H1 (cell line): ENCODE measurements around the gene SCAMP4. TPM values are rescaled to one million over a fixed set of nuclear protein-coding genes. Genes with fewer than 3 reads are reported as not detected.

ENCODE experiments used
- CTCF ChIA-PET: fragments of 300-600 bp; sonication (Branson Sonifier 250); formaldehyde crosslinking; loops from one replicate; lab custom pipeline; 2021; ENCODE audit not compliant: partially characterized antibody; lab: Charles Lee
- POLR2A ChIA-PET: fragments of 300-600 bp; sonication (Branson Sonifier 250); formaldehyde crosslinking; loops from one replicate; lab custom pipeline; 2021; ENCODE audit warnings: inconsistent platforms; ENCODE audit not compliant: partially characterized antibody; lab: Charles Lee
- DNase-seq, 2 experiments: peaks; one replicate each; pipeline versions ENCODE4 v3.0.0 to v3.0.0-alpha.2; 2010 to 2022; ENCODE audit warnings: low spot score in 2 of 2, low read depth in 1 of 2, mixed read lengths in 1 of 2
- FAIRE-seq: peaks from 2 replicates; lab custom pipeline; 2011; peaks lifted over from hg19 to GRCh38; lab: Jason Lieb, UNC
- H2AFZ ChIP-seq: 2 replicates; pipeline ENCODE4 v1.8.1; 2012; ENCODE audit warnings: low read length, inconsistent platforms
- H2AK5ac ChIP-seq: 2 replicates; pipeline ENCODE4 v1.6.1; 2013; ENCODE audit warnings: low read depth, low read length
- H2BK120ac ChIP-seq: replicated peaks from 2 replicates; pipeline ENCODE3; 2013; ENCODE audit warnings: low read depth, low read length, inconsistent platforms
- H2BK12ac ChIP-seq: 2 replicates; pipeline ENCODE4 v1.6.1; 2013; ENCODE audit warnings: low read depth, low read length
- H2BK15ac ChIP-seq: 2 replicates; pipeline ENCODE4 v1.6.1; 2013; ENCODE audit warnings: low read length
- H2BK20ac ChIP-seq: 2 replicates; pipeline ENCODE4 v1.6.1; 2013; ENCODE audit warnings: low read length
- H2BK5ac ChIP-seq: 2 replicates; pipeline ENCODE4 v1.6.1; 2013; ENCODE audit warnings: low read depth, low read length
- H3K14ac ChIP-seq: 2 replicates; pipeline ENCODE4 v1.6.1; 2013; ENCODE audit warnings: inconsistent platforms; ENCODE audit not compliant: insufficient read length
- H3K18ac ChIP-seq: 2 replicates; pipeline ENCODE4 v1.6.1; 2013; ENCODE audit warnings: low read length; ENCODE audit errors: extremely low read depth
- H3K23ac ChIP-seq: 2 replicates; pipeline ENCODE4 v1.6.1; 2013; ENCODE audit warnings: inconsistent platforms; ENCODE audit not compliant: insufficient read length
- H3K23me2 ChIP-seq: 2 replicates; pipeline ENCODE4 v1.6.1; 2013; ENCODE audit warnings: low read depth, low read length
- H3K27ac ChIP-seq: 2 replicates; pipeline ENCODE4 v1.6.1; 2011; ENCODE audit warnings: low read depth, low read length, inconsistent platforms
- H3K27me3 ChIP-seq, 4 experiments: replicated peaks in 1 of 4; 1 replicate in 1 of 4; 2 replicates in 3 of 4; pipeline versions ENCODE4 v1.6.1 to v1.8.1; 2011 to 2013; ENCODE audit warnings: low read length in 3 of 4, mild to moderate bottlenecking in 3 of 4, inconsistent platforms in 2 of 4, mixed read lengths in 2 of 4, moderate library complexity in 1 of 4; ENCODE audit not compliant: control insufficient read depth in 3 of 4, insufficient read depth in 3 of 4; ENCODE audit errors: extremely low read depth in 1 of 4
- H3K36me3 ChIP-seq, 4 experiments: 2 replicates each; pipeline versions ENCODE4 v1.6.1 to v1.8.1; 2011 to 2013; ENCODE audit warnings: mild to moderate bottlenecking in 4 of 4, low read length in 3 of 4, moderate library complexity in 2 of 4, control low read depth in 1 of 4, inconsistent platforms in 1 of 4; ENCODE audit not compliant: insufficient read depth in 4 of 4, control insufficient read depth in 2 of 4
- H3K4ac ChIP-seq: replicated peaks from 2 replicates; pipeline ENCODE3; 2013; ENCODE audit warnings: low read length, low read depth, mixed read lengths, inconsistent platforms; ENCODE audit not compliant: insufficient read length
- H3K4me1 ChIP-seq, 4 experiments: replicated peaks in 1 of 4; 1 replicate in 1 of 4; 2 replicates in 3 of 4; pipeline versions ENCODE4 v1.6.1 to v1.8.1; 2011 to 2013; ENCODE audit warnings: low read length in 3 of 4, inconsistent platforms in 2 of 4, mixed read lengths in 1 of 4; ENCODE audit not compliant: insufficient read depth in 4 of 4, control insufficient read depth in 3 of 4
- H3K4me2 ChIP-seq, 2 experiments: 2 replicates each; pipeline versions ENCODE4 v1.6.1 to v1.8.1; 2011 to 2013; ENCODE audit warnings: low read depth in 2 of 2, low read length in 2 of 2, control low read depth in 1 of 2, inconsistent platforms in 1 of 2, mild to moderate bottlenecking in 1 of 2; ENCODE audit not compliant: insufficient read depth in 1 of 2
- H3K4me3 ChIP-seq, 4 experiments: fragments of 200-600, 300-600 bp in 1 of 4; sonication (generic), shearing (Covaris generic), sonication (Bioruptor Twin) in 1 of 4; 2 replicates each; pipeline versions ENCODE4 v1.5.1 to v1.8.1; 2011 to 2016; ENCODE audit warnings: low read length in 4 of 4, low read depth in 3 of 4, control low read depth in 2 of 4, inconsistent platforms in 2 of 4, mild to moderate bottlenecking in 2 of 4, mixed read lengths in 1 of 4, moderate library complexity in 1 of 4; ENCODE audit not compliant: insufficient read depth in 2 of 4; ENCODE audit errors: extremely low read depth in 1 of 4
- H3K56ac ChIP-seq: replicated peaks from 2 replicates; pipeline ENCODE3; 2013; ENCODE audit warnings: low read depth, mild to moderate bottlenecking, mixed read lengths, low read length, inconsistent platforms; ENCODE audit not compliant: insufficient read length
- H3K79me1 ChIP-seq: 2 replicates; pipeline ENCODE4 v1.6.1; 2013; ENCODE audit warnings: low read depth, low read length, control low read depth
- H3K79me2 ChIP-seq, 2 experiments: 2 replicates each; pipeline versions ENCODE4 v1.6.1 to v1.8.1; 2012 to 2013; ENCODE audit warnings: low read length in 2 of 2, mild to moderate bottlenecking in 2 of 2, inconsistent platforms in 1 of 2; ENCODE audit not compliant: insufficient read depth in 2 of 2, control insufficient read depth in 1 of 2
- H3K9ac ChIP-seq, 4 experiments: replicated peaks in 1 of 4; 1 replicate in 1 of 4; 2 replicates in 3 of 4; pipeline versions ENCODE4 v1.6.1 to v1.8.1; 2011 to 2013; ENCODE audit warnings: low read depth in 3 of 4, low read length in 3 of 4, control low read depth in 2 of 4, mild to moderate bottlenecking in 2 of 4, moderate library complexity in 2 of 4, inconsistent platforms in 1 of 4; ENCODE audit errors: extremely low read depth in 1 of 4
- H3K9me3 ChIP-seq, 2 experiments: 2 replicates each; pipeline versions ENCODE4 v1.6.1 to v1.8.1; 2012 to 2013; ENCODE audit warnings: mild to moderate bottlenecking in 2 of 2, moderate library complexity in 2 of 2, control low read depth in 1 of 2, inconsistent platforms in 1 of 2, low read depth in 1 of 2, low read length in 1 of 2, mixed read lengths in 1 of 2; ENCODE audit not compliant: insufficient read depth in 2 of 2
- H4K20me1 ChIP-seq, 2 experiments: replicated peaks in 1 of 2; 2 replicates each; pipeline versions ENCODE3 to v1.8.1; 2011 to 2013; ENCODE audit warnings: inconsistent platforms in 2 of 2, low read length in 2 of 2, mild to moderate bottlenecking in 1 of 2; ENCODE audit not compliant: insufficient read depth in 2 of 2, control insufficient read depth in 1 of 2
- H4K5ac ChIP-seq: 2 replicates; pipeline ENCODE4 v1.6.1; 2013; ENCODE audit warnings: low read length, low read depth, mixed read lengths, inconsistent platforms; ENCODE audit not compliant: insufficient read length
- H4K8ac ChIP-seq: 2 replicates; pipeline ENCODE4 v1.8.0; 2013; ENCODE audit warnings: mild to moderate bottlenecking, moderate library complexity, low read length, inconsistent platforms; ENCODE audit not compliant: insufficient read depth; ENCODE audit errors: extremely low read depth
- H4K91ac ChIP-seq: replicated peaks from 2 replicates; pipeline ENCODE3; 2013; ENCODE audit warnings: low read length, mixed read lengths, inconsistent platforms; ENCODE audit not compliant: insufficient read length
- BACH1 ChIP-seq: IDR thresholded peaks from 2 replicates; pipeline ENCODE4 v1.6.1; 2012; ENCODE audit warnings: low read length, improper control_type of control experiment
- CBX5 ChIP-seq: fragments of 300-800, 300-1000 bp; sonication (generic); IDR thresholded peaks from 2 replicates; pipeline ENCODE4 v1.7.1; 2016; ENCODE audit warnings: antibody characterized with exemption, low read length, low read depth
- CEBPB ChIP-seq: IDR thresholded peaks from 2 replicates; pipeline ENCODE4 v1.6.1; 2012; ENCODE audit warnings: low read depth, low read length
- CHD2 ChIP-seq: IDR thresholded peaks from 2 replicates; pipeline ENCODE4 v1.6.1; 2012; ENCODE audit warnings: low read length, improper control_type of control experiment
- CTCF ChIP-seq, 3 experiments: IDR thresholded peaks; 1 replicate in 2 of 3; 2 replicates in 1 of 3; pipeline versions ENCODE4 v1.5.1 to v1.6.1; 2011; ENCODE audit warnings: low read length in 3 of 3, mild to moderate bottlenecking in 3 of 3, inconsistent platforms in 2 of 3, low read depth in 1 of 3, moderate library complexity in 1 of 3; ENCODE audit not compliant: insufficient read depth in 1 of 3; ENCODE audit errors: control extremely low read depth in 1 of 3
- KDM1A ChIP-seq: fragments of 200-600, 300-600 bp; sonication (generic); IDR thresholded peaks from 2 replicates; pipeline ENCODE4 v1.7.1; 2016; ENCODE audit warnings: mild to moderate bottlenecking, low read length, borderline replicate concordance
- NRF1 ChIP-seq: IDR thresholded peaks from 2 replicates; pipeline ENCODE4 v1.6.1; 2011; ENCODE audit warnings: mild to moderate bottlenecking, low read depth, low read length, improper control_type of control experiment
- POLR2A ChIP-seq, 2 experiments: IDR thresholded peaks; 1 replicate in 1 of 2; 2 replicates in 1 of 2; pipeline ENCODE4 v1.6.1; 2011; ENCODE audit warnings: low read depth in 2 of 2, low read length in 2 of 2, mild to moderate bottlenecking in 2 of 2; ENCODE audit errors: control extremely low read depth in 1 of 2
- POLR2AphosphoS5 ChIP-seq: IDR thresholded peaks from 2 replicates; pipeline ENCODE4 v1.6.1; 2011; ENCODE audit warnings: low read depth, low read length
- RFX5 ChIP-seq: IDR thresholded peaks from 2 replicates; pipeline ENCODE4 v1.6.1; 2011; ENCODE audit warnings: low read depth, low read length, improper control_type of control experiment, borderline replicate concordance
- SUZ12 ChIP-seq: fragments of 200-600 bp; sonication (generic); IDR thresholded peaks from 2 replicates; pipeline ENCODE4 v1.6.1; 2012; ENCODE audit warnings: mild to moderate bottlenecking, inconsistent platforms, low read length, moderate library complexity, mixed read lengths
- USF2 ChIP-seq: IDR thresholded peaks from 2 replicates; pipeline ENCODE4 v1.6.1; 2011; ENCODE audit warnings: low read length, improper control_type of control experiment
- WGBS, 2 experiments: shearing (Covaris generic) in 1 of 2; methylation state at CpG; one replicate each; pipeline versions ENCODE4 v1.1.6 to v1.1.7; 2013 to 2015; ENCODE audit warnings: low lambda C conversion rate in 2 of 2, mixed read lengths in 2 of 2, inconsistent platforms in 1 of 2, low coverage in 1 of 2, missing lambda C conversion rate in 1 of 2; ENCODE audit not compliant: insufficient replicate concordance in 2 of 2, insufficient coverage in 1 of 2, insufficient read length in 1 of 2; ENCODE audit errors: extremely low coverage in 1 of 2, missing lambda C conversion rate in 1 of 2; 5-methylcytosine and 5-hydroxymethylcytosine counted together
- polyA plus RNA-seq, 7 experiments: library from polyadenylated mRNA; depleted of rRNA in 3 of 7; stranded (reverse) in 5 of 7; unstranded in 2 of 7; fragments of >200 nt in 5 of 7; fragments of 200-250 nt in 2 of 7; gene quantifications; 1 replicate in 5 of 7; 2 replicates in 1 of 7; 4 replicates in 1 of 7; pipeline versions ENCODE4 v1.2.1 to v1.2.3, GENCODE V29; 2011 to 2013; ENCODE audit warnings: missing spikeins in 2 of 7, mixed read lengths in 2 of 7
- total RNA-seq: library from RNA; stranded (reverse); fragmentation: NEBNext Ultra II Directional; extraction: Animal tissue kit (Norgen Biotek cat#: 25700); gene quantifications from 2 replicates; pipeline ENCODE4 v1.2.1, GENCODE V29; 2021

SCAMP4 gene
- total and polyA plus RNA-seq, 2 of the 8 experiments (the other 6 are each of a cell fraction or from before 2014, with no cell fraction given): 17.1 to 61.4 TPM

GRCh38 chr19:1917926-1918325 is 12.7 kb downstream of the SCAMP4 start:
- H4K20me1 ChIP-seq: peaks cover 10 to 22% of the 10 kb centered on the region in 2 experiments
- no peaks in the 10 kb centered on the region for H3K4me1 ChIP-seq
- no peak overlapping the region for H3K23ac ChIP-seq
- no peak overlapping the region for H2BK120ac ChIP-seq
- no peak overlapping the region for H4K8ac ChIP-seq
- H3K4me3 ChIP-seq: no peak overlapping the region
- H2BK15ac ChIP-seq: no peak overlapping the region
- H3K14ac ChIP-seq: no peak overlapping the region
- peaks cover 5 to 16% of the 10 kb centered on the region in 2 experiments; a peak in 2 of 4 replicates for H3K79me2 ChIP-seq
- no peak for FAIRE-seq
- no peak overlapping the region for H4K91ac ChIP-seq
- H3K27me3 ChIP-seq: no peaks in the 10 kb centered on the region
- H3K4ac ChIP-seq: no peak overlapping the region
- H3K56ac ChIP-seq: no peak overlapping the region
- no peak overlapping the region for H2AK5ac ChIP-seq
- H3K27ac ChIP-seq: no peak overlapping the region
- no peak overlapping the region for H2BK5ac ChIP-seq
- no peaks in the 10 kb centered on the region for H3K23me2 ChIP-seq
- ChIA-PET CTCF (interaction anchor here (1.0 to 1.8 kb wide), 2 partner anchors 11 to 92 kb away, joined by 3 to 4 read pairs; no protein-coding TSS in a partner anchor), POLR2A (no interaction called here)
- no peak overlapping the region for H3K4me2 ChIP-seq
- WGBS, 2 experiments: 95% methylated on average over 24 of the region's 25 CpGs; no CpG with 5 or more reads in 1 of the 2 experiments
- H2BK20ac ChIP-seq: no peak overlapping the region
- DNase-seq: no peak
- no peak overlapping the region for H3K18ac ChIP-seq
- no peak overlapping the region for H3K9ac ChIP-seq
- no peak overlapping the region for H2AFZ ChIP-seq
- H2BK12ac ChIP-seq: no peak overlapping the region
- H3K36me3 ChIP-seq: peaks cover 10 to 44% (median 30%) of the 10 kb centered on the region in 4 experiments; a peak in 6 of 8 replicates
- peaks cover 16% of the 10 kb centered on the region for H3K79me1 ChIP-seq
- H4K5ac ChIP-seq: no peak overlapping the region
- no peaks in the 10 kb centered on the region for H3K9me3 ChIP-seq
- TF ChIP-seq USF2 (no peak), NRF1 (no peak), POLR2AphosphoS5 (no peak), RFX5 (no peak), KDM1A (no peak), CHD2 (no peak), CTCF (IDR thresholded peaks at IDR 0.05; ENCODE audit: control extremely low read depth in 1 of 3, insufficient read depth in 1 of 3, low read depth in 1 of 3, low read length in 3 of 3) (no peak), SUZ12 (no peak), POLR2A (IDR thresholded peaks at IDR 0.05; ENCODE audit: control extremely low read depth in 1 of 2, low read depth in 2 of 2, low read length in 2 of 2) (no peak), CBX5 (no peak), CEBPB (no peak), BACH1 (no peak)
